Measurements from ENCODE around the gene SETBP1. TPM values are rescaled to one million over a fixed set of nuclear protein-coding genes. Genes with fewer than 3 reads are reported as not detected.

The SETBP1 gene
- total RNA-seq, 1 experiment from 2014 or later: 4.0 TPM

DNA sequence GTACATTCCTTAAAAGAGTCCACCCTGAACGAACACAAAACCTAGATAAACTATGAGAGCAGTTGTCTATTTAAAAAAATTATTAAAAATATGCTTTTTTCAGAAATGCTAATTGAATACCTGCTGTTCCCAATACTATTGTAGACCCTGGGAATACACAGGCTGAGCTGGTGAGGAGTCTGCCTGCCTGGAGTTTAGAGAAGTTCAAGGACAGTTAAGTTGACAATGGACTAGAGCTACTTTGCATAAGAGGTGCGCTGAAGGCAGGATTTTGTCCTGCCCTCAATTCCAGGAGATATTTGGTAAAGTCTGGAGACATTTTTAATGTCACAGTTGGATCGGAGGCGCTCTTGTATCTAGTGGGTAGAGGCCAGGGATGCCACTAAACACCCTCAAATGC is 110.2 kb downstream of the SETBP1 start:
- peak overlapping the region; percentile 87 for H3K27ac Mint-ChIP-seq (ENCODE audit: unreplicated experiment)
- ChIA-PET POLR2A (no interaction called here), CTCF (no interaction called here)
- Histone ChIP-seq H3K4me3 (ENCODE audit: low read depth, low read length) (no peak overlapping the region), H3K9me3 (no peaks in the 10 kb centered on the region), H3K4me1 (peaks cover 30% of the 10 kb centered on the region), H3K27me3 (replicated peaks; ENCODE audit: control insufficient read depth, insufficient read depth, low read length) (no peaks in the 10 kb centered on the region), H3K36me3 (ENCODE audit: control insufficient read depth, insufficient read depth, low read length) (no peaks in the 10 kb centered on the region)
- H3K27me3 Mint-ChIP-seq (ENCODE audit: insufficient read depth, unreplicated experiment): no peaks in the 10 kb centered on the region
- H3K36me3 Mint-ChIP-seq (ENCODE audit: insufficient read depth, unreplicated experiment): no peaks in the 10 kb centered on the region
- no peak for DNase-seq
- H3K4me1 Mint-ChIP-seq (ENCODE audit: low read depth, unreplicated experiment): peaks cover 30% of the 10 kb centered on the region
- H3K9me3 Mint-ChIP-seq (ENCODE audit: unreplicated experiment): no peaks in the 10 kb centered on the region
- no peak for TF ChIP-seq CTCF (IDR thresholded peaks at IDR 0.05; ENCODE audit: insufficient read depth in 1 of 2, low read depth in 1 of 2, low read length in 1 of 2, severe bottlenecking in 1 of 2, unreplicated experiment in 1 of 2)
- no TSS peak for BruUV-seq (replicated peaks)
- H3K4me3 Mint-ChIP-seq (ENCODE audit: unreplicated experiment): no peak overlapping the region
- intact Hi-C loops (cut with micrococcal nuclease; ENCODE audit: unreplicated experiment): loop anchor here (10.0 kb wide), 1 partner anchor 564 kb away; no protein-coding TSS in a partner anchor

DNA sequence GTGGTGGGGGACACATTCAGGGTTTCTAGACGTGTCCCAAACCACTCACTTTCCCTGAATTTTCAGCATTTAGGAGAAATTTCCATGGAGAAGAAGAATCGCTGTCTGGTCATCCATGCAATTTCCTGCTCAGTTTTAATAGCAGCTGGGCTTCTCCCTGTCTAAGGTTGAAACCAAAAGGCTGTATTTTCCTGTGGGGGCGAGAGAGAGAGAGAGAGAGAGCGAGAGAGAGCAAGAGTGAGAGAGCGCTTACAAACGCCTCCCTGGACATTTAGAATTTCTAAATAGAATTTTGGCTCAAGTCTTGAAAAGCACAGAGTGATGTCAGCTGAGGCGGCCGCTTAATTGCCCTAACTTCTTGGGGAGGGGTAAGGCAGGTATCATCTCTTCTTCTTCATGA is 110.8 kb downstream of the SETBP1 start:
- Mint-ChIP-seq H3K27ac (ENCODE audit: unreplicated experiment) (peak overlapping the region; percentile 87), H3K4me3 (ENCODE audit: unreplicated experiment) (no peak overlapping the region), H3K4me1 (ENCODE audit: low read depth, unreplicated experiment) (peaks cover 31% of the 10 kb centered on the region), H3K9me3 (ENCODE audit: unreplicated experiment) (no peaks in the 10 kb centered on the region), H3K36me3 (ENCODE audit: insufficient read depth, unreplicated experiment) (no peaks in the 10 kb centered on the region), H3K27me3 (ENCODE audit: insufficient read depth, unreplicated experiment) (no peaks in the 10 kb centered on the region)
- ChIA-PET POLR2A (no interaction called here), CTCF (no interaction called here)
- Histone ChIP-seq H3K36me3 (ENCODE audit: control insufficient read depth, insufficient read depth, low read length) (no peaks in the 10 kb centered on the region), H3K4me1 (peaks cover 36% of the 10 kb centered on the region), H3K9me3 (no peaks in the 10 kb centered on the region), H3K27me3 (replicated peaks; ENCODE audit: control insufficient read depth, insufficient read depth, low read length) (no peaks in the 10 kb centered on the region), H3K4me3 (ENCODE audit: low read depth, low read length) (no peak overlapping the region)
- no peak for TF ChIP-seq CTCF (IDR thresholded peaks at IDR 0.05; ENCODE audit: insufficient read depth in 1 of 2, low read depth in 1 of 2, low read length in 1 of 2, severe bottlenecking in 1 of 2, unreplicated experiment in 1 of 2)
- no TSS peak for BruUV-seq (replicated peaks)
- no peak for DNase-seq
- intact Hi-C loops (cut with micrococcal nuclease; ENCODE audit: unreplicated experiment): loop anchor here (10.0 kb wide), 1 partner anchor 563 kb away; no protein-coding TSS in a partner anchor

DNA sequence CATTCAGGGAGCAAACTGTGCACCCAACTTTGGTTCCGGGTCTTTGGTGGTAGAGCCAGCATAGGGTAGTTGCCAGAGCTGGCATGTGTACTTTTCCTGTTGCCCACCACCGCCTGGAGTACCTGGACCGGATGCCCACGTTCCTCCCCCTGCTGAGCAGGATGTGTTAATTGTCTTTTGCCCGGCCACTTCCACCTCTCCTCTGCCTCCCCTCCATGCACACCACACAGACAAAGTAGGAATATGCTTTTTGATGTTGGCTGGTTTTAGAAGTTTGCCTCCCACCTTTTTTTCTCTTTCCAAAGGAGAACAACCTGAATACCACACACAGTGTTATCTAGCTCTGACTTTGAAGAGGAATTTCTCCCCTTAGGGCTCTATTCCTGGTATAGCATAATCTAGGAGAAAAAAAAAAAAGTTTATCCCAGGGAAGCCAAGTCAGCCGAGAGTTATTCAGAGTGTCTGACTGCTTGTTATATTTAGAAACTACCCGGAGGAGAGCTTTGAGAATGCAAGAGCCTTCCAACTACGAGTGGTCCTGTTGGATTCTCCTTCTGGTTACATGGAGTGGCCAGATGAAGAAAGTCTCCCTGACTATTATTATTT is 111.9 kb downstream of the SETBP1 start:
- Histone ChIP-seq H3K9me3 (no peaks in the 10 kb centered on the region), H3K36me3 (ENCODE audit: control insufficient read depth, insufficient read depth, low read length) (no peaks in the 10 kb centered on the region), H3K4me1 (peaks cover 47% of the 10 kb centered on the region), H3K4me3 (ENCODE audit: low read depth, low read length) (no peak overlapping the region), H3K27me3 (replicated peaks; ENCODE audit: control insufficient read depth, insufficient read depth, low read length) (no peaks in the 10 kb centered on the region)
- CTCF ChIA-PET: no interaction called here
- Mint-ChIP-seq H3K4me3 (ENCODE audit: unreplicated experiment) (no peak overlapping the region), H3K36me3 (ENCODE audit: insufficient read depth, unreplicated experiment) (no peaks in the 10 kb centered on the region), H3K27me3 (ENCODE audit: insufficient read depth, unreplicated experiment) (no peaks in the 10 kb centered on the region), H3K4me1 (ENCODE audit: low read depth, unreplicated experiment) (peaks cover 36% of the 10 kb centered on the region), H3K27ac (ENCODE audit: unreplicated experiment) (no peak overlapping the region), H3K9me3 (ENCODE audit: unreplicated experiment) (no peaks in the 10 kb centered on the region)
- POLR2A ChIA-PET: interaction anchor here (0.7 kb wide), 1 partner anchor 10 kb away, joined by 3 read pairs; no protein-coding TSS in a partner anchor
- DNase-seq: no peak
- TF ChIP-seq CTCF (IDR thresholded peaks at IDR 0.05; ENCODE audit: insufficient read depth in 1 of 2, low read depth in 1 of 2, low read length in 1 of 2, severe bottlenecking in 1 of 2, unreplicated experiment in 1 of 2): no peak
- intact Hi-C loops (cut with micrococcal nuclease; ENCODE audit: unreplicated experiment): loop anchor here (10.0 kb wide), 1 partner anchor 562 kb away; no protein-coding TSS in a partner anchor
- no TSS peak for BruUV-seq (replicated peaks)
